Fibroblast of upper back skin (primary cell): ENCODE results near the gene STK4.

Source experiments
- DNase-seq: peaks from one replicate; pipeline ENCODE4 v3.0.0-alpha.2; 2013

The STK4 gene

GRCh38 chr20:44966030-44966961 is at the start of gene STK4:
Gene STK4 (plus strand): TSS chr20:44966512. CDS start chr20:44966569, 57 bp downstream.
- DNase-seq = peak; percentile 89

GRCh38 chr20:44916586-44916985 is 49.7 kb upstream of the STK4 start:
- DNase-seq = no peak

- no peak for DNase-seq
Measured at GRCh38 chr20:44917399-44917798, 48.9 kb upstream of the STK4 start.

GRCh38 chr20:44918342-44918741 is 48.0 kb upstream of the STK4 start:
- no peak for DNase-seq

- DNase-seq = no peak
Measured at GRCh38 chr20:44918761-44919160, 47.6 kb upstream of the STK4 start.

- no peak for DNase-seq
Measured at GRCh38 chr20:44921447-44921846, 44.9 kb upstream of the STK4 start.

DNA sequence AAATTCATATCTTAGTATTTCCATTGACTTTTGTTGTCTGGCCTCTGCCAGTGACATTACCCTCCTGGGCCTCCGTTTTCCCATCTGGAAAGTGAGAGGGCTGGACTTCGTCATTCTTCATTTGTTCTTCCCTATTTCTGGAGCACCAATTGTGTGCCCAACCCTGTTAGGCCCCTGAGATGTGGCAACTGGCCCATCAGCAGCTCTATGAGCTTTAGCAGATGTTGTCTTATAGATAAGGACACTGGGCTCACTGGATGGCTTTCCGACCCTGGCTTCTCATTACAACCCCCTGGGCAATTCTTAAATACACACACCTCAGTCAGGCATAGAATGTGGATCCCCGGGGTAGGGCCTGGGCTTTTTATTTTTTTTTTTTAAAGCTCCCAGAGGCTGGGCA is 41.8 kb upstream of the STK4 start:
- DNase-seq = no peak

DNA sequence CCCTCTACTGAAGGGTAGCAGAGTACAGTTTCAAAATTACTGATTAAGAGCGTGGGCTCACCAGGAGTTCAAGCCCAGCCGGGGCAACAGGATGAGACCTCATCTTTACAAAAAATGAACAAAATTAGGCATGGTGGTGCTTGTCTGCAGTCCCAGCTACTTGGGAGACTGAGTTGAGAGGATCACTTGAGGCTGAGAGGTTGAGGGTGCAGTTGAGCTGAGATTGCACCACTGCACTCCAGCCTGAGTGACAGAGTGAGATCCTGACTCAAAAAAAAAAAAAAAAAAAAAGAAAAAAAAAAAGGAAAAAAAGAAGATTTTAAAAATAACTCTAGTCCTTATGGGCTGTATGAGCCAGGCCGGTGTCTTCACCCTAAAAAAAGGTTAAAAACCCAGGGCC is 37.7 kb upstream of the STK4 start:
- no peak for DNase-seq

DNA sequence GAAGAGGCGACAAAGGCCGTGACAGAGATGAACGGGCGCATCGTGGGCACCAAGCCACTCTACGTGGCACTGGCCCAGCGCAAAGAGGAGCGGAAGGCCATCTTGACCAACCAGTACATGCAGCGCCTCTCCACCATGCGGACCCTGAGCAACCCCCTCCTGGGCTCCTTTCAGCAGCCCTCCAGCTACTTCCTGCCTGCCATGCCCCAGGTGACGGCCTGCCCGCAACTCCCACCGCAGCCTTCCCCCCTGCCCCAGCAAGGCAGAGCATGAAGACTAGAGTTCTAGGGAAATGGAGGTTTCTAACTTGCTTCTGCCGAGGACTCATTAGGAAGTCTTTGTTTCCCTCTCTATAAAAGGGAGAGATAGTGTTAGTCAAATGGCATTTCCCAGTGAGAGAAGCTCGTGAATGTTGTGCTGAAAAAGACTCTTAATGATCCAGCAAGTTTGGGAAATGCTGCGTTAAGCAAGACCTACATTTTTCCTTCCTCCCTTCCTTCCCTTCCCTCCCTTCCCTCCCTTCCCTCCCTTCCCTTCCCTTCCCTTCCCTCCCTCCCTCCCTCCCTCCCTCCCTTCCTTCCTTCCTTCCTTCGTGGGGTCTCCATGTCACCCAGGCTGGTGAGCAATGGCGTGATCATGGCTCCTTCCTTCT is 35.7 kb upstream of the STK4 start:
- no peak for DNase-seq

DNA sequence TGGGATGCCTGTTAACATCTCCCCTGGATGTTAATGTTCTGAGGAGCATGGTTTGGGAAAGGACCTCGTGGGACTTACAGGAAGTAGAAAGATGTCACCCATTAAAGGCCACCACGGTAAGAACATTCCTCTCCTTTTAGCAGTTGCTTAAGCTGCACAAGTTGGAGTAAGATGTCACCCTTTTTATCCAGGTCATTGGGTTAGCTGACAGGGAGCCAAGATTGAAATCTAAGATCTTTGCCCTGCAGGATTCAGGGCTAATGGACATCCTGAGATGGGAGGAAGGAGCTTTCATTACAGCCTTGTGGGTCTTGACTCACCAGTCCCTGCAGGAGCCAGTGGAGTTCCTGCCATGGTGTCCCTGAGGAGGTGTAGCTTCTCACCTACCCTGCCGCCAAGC is 34.4 kb upstream of the STK4 start:
- no peak for DNase-seq

- no peak for DNase-seq
Measured at GRCh38 chr20:44932916-44933315, 33.4 kb upstream of the STK4 start.

GRCh38 chr20:44936510-44936909 is 29.8 kb upstream of the STK4 start:
- DNase-seq = no peak

DNA sequence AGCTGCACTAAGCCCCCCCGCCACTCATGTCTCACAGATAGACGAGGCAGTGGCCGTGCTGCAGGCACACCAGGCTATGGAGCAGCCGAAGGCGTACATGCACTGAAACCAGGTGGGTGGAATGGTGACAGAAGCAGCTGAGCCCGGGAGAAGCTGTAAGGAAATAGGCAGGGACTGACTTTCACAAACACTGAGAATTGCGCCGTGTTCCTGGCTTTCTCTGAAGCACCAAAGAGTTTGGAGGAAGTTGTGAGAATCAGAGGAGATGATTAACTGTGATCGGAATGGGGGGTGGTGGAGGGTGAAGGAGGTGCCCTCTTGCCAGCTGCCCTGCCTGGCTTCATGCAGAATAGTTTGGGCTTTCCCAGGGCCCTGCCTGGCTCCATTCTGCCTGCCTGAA is 27.7 kb upstream of the STK4 start:
- no peak for DNase-seq

DNA sequence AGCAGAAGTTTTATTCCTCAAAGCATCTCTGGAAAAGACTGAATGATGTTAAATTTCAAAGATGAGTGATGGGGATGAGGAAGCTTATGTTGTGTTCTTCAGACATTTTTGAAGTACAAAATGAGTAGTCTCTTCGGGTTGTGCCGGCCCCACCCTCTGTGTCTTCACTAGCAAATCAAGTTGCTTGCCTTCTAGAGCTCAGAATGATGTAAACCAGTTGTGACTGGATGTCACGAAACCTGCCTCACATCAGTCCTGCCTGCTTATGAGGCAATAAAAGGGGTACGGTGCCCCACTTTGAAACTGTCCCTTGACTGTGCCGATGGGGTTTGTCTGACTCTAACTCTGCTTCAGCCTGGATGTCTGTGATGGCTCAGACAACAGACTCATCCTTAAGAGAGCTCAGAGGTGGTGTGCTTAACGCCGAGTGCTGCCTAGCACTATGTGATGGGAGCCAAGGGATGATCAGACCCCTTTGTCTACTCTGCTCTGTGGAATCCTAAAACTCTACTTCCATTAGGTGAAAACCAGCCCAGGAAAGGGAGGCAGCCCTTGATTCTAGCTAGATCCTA is 25.1 kb upstream of the STK4 start:
- DNase-seq = no peak

GRCh38 chr20:44942264-44942973 is 23.9 kb upstream of the STK4 start:
- no peak for DNase-seq

GRCh38 chr20:44943828-44944227 is 22.5 kb upstream of the STK4 start:
- no peak for DNase-seq

GRCh38 chr20:44945261-44945660 is 21.1 kb upstream of the STK4 start:
- DNase-seq = no peak

DNA sequence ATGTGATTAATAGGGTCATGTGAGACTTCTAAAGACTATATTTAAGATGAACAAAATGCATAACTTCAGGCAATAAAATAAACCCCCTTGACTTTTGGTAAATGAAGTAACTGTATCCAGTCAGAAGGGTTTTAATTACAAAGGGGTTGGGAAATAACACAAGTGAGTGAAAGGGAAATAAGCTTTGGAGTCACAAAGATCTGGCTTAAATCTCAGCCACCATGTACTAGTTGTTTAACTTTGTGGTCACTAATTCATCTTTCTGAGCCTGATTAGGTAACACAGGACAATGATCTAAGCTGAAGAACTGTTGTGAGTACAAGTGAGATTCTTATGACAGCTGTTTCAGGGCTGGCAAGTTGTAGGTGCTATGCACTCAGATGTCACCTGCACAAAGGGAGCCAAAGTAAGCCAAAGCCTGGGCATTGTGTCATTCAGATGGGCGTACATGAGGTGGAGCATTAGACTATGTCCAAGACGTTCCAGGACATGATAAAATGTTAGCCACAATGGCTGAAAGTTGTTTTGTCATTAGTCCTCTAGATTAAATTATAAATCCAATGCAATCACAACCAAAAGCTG is 19.9 kb upstream of the STK4 start:
- DNase-seq = no peak

GRCh38 chr20:44948107-44948506 is 18.2 kb upstream of the STK4 start:
- DNase-seq = no peak

DNA sequence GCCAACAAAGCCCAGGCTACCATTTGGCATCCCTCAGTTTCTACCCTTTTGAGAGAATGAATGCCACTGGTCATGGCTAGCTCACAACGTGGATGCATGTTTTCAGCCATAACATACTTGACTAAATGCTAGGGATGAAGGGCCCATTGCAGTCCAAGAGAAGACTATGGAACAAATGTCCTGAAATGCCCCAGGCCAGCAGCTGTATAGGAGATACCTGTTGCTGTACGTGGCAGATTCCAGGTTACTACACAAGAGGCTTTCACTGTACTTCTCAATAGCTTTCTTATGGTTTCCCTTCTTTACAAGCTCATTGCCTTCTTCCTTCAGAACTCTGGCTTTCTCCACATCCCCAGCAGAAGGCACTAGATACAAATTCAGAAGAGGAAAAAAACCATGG is 17.8 kb upstream of the STK4 start:
- DNase-seq = no peak

GRCh38 chr20:44950368-44950767 is 15.9 kb upstream of the STK4 start:
- no peak for DNase-seq

- no peak for DNase-seq
Measured at GRCh38 chr20:44952731-44953130, 13.6 kb upstream of the STK4 start.

GRCh38 chr20:44954211-44954610 is 12.1 kb upstream of the STK4 start:
- no peak for DNase-seq
